ENCODE results near the gene PMM2.

- TF ChIP-seq POLR2AphosphoS5 (IDR thresholded peaks at IDR 0.05; ENCODE audit: borderline replicate concordance, low read depth, low read length) (no peak), EZH2 (IDR thresholded peaks at IDR 0.05) (no peak), FOXP2 (optimal IDR thresholded peaks at IDR 0.05; ENCODE audit: control extremely low read depth, extremely low read length, insufficient read depth) (no peak)
Observed at GRCh38 chr16:8831871-8832716, 34.5 kb downstream of the PMM2 start.

All from SK-N-MC (cell line).